ENCODE data around the gene KRT86.
"Not testable (repeated sequence)": the region's sequence is repeated elsewhere in the genome, so short reads cannot be mapped to it uniquely, and the experiment has no call there.

Gene KRT86

DNA sequence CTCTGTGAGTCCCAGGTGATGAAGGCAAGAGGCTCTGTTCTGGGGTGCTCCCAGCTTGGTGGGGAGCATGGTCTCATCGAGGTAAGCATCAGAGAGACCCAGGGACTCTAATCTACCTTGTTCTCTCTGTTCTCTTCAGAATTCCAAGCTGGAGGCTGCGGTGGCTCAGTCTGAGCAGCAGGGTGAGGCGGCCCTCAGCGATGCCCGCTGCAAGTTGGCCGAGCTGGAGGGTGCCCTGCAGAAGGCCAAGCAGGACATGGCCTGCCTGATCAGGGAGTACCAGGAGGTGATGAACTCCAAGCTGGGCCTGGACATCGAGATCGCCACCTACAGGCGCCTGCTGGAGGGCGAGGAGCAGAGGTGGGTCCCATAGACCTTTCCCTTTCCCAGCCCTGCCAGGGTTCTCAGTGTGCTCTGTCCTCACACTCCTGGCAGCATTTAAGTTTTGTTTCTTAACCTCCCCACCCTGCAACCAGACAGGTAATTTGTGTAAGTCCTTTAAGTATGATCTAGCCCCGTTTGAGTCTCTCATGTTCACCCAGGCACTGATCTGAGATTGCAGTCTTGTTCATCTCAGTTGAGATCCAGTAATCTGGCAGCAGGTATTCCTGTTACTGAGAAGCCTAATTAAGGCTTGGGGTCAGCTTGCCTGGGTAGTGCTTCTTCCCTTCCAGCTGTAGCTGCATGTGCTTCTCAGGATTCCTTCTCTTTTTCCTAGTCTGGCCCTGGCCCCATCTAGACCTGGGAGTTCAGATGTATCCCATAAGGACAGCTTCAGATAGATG, 31.7 kb downstream of the KRT86 start:
- Histone ChIP-seq H3K4me3 (ENCODE audit: low read length) (no peak overlapping the region), H3K4me1 (ENCODE audit: control insufficient read depth, insufficient read depth, low read length) (peaks cover 5% of the 10 kb centered on the region), H3K9ac (ENCODE audit: low read length) (no peak overlapping the region), H3K36me3 (ENCODE audit: control insufficient read depth, insufficient read depth, low read length, severe bottlenecking) (no peaks in the 10 kb centered on the region), H3K27me3 (replicated peaks; ENCODE audit: control insufficient read depth, insufficient read depth, low read length) (peaks cover 42% of the 10 kb centered on the region), H3K9me3 (ENCODE audit: control insufficient read depth, low read length) (no peaks in the 10 kb centered on the region)
- DNase-seq (ENCODE audit: low read depth) = no peak

DNA sequence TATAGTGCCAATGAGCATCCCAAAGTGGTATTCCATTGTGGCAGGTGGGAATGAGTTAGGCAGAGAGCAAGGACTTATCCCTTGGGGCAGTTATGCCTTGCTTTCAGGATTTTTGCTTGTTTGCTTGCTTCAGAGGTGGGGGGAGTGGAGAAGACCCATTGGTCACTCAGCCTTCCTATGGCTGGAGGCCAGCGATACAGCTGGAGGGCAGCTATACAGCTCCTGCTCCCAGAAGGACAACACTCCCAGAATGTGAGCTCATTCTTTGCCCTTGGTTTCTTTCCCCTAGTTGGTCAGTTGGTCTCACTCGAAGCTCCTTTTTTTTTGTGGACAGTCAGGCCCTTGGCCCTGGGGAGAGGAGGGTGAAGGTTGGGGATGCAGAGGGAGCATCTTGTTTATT, 32.3 kb downstream of the KRT86 start:
- H3K36me3 ChIP-seq (ENCODE audit: control insufficient read depth, insufficient read depth, low read length, severe bottlenecking) = no peaks in the 10 kb centered on the region
- H3K4me1 ChIP-seq (ENCODE audit: control insufficient read depth, insufficient read depth, low read length) = peaks cover 5% of the 10 kb centered on the region
- H3K4me3 ChIP-seq (ENCODE audit: low read length) = no peak overlapping the region
- no peak overlapping the region for H3K9ac ChIP-seq (ENCODE audit: low read length)
- DNase-seq (ENCODE audit: low read depth) = no peak
- H3K27me3 ChIP-seq (replicated peaks; ENCODE audit: control insufficient read depth, insufficient read depth, low read length) = peaks cover 42% of the 10 kb centered on the region
- no peaks in the 10 kb centered on the region for H3K9me3 ChIP-seq (ENCODE audit: control insufficient read depth, low read length)

DNA sequence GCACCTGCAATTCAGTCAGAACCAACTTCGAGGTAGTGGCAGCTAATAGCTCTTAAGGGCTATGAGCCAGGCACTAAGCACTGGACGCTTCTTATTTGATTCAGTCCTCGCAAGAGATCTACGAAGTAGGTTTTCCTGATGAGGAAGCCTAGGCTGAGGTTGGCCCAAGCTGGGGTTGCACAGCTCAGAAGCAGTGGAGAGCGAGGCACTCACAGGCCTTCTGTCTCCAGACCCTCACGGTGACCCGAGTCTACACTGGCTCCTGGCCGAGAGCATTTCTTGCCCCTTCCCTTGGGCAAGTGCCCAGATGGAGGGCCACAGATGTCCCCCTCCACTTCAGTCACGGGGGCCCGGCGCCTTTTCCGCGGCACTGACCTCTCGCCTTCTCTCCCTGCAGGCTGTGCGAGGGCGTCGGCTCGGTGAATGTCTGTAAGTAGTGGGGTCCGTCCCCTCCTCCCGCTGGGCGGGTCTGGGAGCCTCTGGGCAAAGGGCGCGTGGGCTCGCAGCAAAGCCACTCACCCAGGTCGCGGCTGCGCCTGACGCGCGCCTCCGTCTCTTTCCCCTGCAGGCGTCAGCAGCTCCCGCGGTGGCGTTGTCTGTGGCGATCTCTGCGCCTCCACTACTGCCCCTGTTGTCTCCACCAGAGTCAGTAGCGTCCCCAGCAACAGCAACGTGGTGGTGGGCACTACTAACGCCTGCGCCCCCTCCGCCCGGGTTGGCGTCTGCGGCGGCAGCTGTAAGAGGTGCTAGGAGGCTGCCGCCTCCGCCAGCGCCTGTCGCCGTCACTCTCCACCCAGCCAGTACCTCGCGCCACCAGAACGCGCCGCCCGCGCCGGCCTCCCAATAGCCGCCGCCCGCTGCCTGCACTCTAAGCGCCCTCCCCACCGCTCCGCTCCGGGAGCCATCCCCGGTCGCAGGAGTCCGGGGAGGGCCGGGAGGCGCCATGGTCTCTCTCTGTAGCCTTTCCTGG, 33.7 kb downstream of the KRT86 start:
- H3K27me3 ChIP-seq (replicated peaks; ENCODE audit: control insufficient read depth, insufficient read depth, low read length) = peaks cover 56% of the 10 kb centered on the region

DNA sequence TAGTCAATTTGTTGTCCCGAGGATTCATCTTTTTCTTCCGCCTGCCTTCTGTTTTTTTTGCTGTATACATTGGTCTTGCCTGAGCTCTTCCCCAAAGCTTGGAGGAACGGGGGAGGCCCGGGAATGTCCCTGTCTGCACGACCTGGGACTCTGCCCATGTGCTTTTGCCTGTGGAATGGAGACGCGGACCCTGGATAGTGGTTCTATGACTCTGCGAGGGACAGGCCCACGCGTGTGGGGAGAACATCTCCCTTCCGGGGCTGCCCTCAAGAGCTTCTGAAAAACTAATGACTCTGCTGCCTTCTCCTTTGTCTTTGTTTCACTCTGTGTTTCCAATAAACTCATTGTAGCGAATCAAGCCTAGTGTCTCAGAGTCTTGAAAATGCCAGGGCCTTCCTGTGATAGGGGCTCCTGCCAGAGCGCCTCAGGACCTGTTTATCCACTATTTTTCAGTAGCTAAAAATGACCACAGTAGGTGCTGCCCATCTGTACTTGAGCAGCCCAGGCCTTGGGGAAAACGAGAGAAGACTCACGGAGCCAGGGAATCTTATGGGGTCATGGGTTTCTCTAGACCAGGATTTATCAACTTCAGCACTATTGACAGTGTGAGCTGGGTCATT, 34.5 kb downstream of the KRT86 start:
- Histone ChIP-seq H3K4me1 (ENCODE audit: control insufficient read depth, insufficient read depth, low read length) (peaks cover 5% of the 10 kb centered on the region), H3K9me3 (ENCODE audit: control insufficient read depth, low read length) (no peaks in the 10 kb centered on the region), H3K4me3 (ENCODE audit: low read length) (peak overlapping the region; percentile 79), H3K27me3 (replicated peaks; ENCODE audit: control insufficient read depth, insufficient read depth, low read length) (peaks cover 60% of the 10 kb centered on the region), H3K36me3 (ENCODE audit: control insufficient read depth, insufficient read depth, low read length, severe bottlenecking) (no peaks in the 10 kb centered on the region), H3K9ac (ENCODE audit: low read length) (peak overlapping the region; percentile 59)
- no peak for DNase-seq (ENCODE audit: low read depth)

More for the DNA sequence above, 33.7 kb downstream of the KRT86 start:
- H3K9me3 ChIP-seq (ENCODE audit: control insufficient read depth, low read length) = no peaks in the 10 kb centered on the region
- H3K9ac ChIP-seq (ENCODE audit: low read length) = peak overlapping the region; percentile 59
- H3K36me3 ChIP-seq (ENCODE audit: control insufficient read depth, insufficient read depth, low read length, severe bottlenecking) = no peaks in the 10 kb centered on the region
- peak overlapping the region; percentile 79 for H3K4me3 ChIP-seq (ENCODE audit: low read length)
- peak; percentile 81 for DNase-seq (ENCODE audit: low read depth)
- H3K4me1 ChIP-seq (ENCODE audit: control insufficient read depth, insufficient read depth, low read length) = peaks cover 5% of the 10 kb centered on the region

DNA sequence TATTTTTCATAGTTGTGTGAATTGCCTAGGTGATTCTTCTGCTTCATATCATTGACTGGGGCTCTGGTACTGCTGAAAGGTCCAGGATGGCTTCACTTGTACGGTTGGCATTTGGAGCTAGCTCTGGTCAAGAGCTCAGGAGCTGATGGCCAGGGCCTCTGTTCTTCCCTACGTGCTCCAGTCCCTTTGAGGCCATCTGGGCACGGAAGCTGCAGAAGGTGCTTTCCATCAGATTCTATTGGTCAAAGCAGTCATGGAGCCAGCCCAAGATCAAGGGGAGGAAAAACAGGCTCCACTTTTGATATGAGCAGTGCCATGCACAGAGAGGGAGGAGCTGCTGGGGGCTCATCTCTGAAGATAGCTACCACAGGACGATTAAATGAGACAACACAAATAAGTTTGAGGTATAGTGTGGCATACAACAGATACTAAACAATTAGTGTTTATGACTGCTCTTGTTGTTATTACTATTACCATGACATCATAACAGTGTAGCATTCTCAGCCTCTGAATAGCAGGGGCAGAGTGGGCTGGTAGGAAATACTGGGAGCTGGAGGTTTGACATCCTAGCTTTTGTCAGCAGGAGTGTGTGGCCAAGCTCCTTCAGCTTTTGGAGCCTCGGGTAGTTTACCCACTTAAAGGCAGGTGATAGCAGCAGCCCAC, 36.3 kb downstream of the KRT86 start:
- H3K4me1 ChIP-seq (ENCODE audit: control insufficient read depth, insufficient read depth, low read length) = peaks cover 5% of the 10 kb centered on the region
- DNase-seq (ENCODE audit: low read depth) = no peak
- no peaks in the 10 kb centered on the region for H3K36me3 ChIP-seq (ENCODE audit: control insufficient read depth, insufficient read depth, low read length, severe bottlenecking)
- no peak overlapping the region for H3K9ac ChIP-seq (ENCODE audit: low read length)
- no peak overlapping the region for H3K4me3 ChIP-seq (ENCODE audit: low read length)
- H3K9me3 ChIP-seq (ENCODE audit: control insufficient read depth, low read length) = no peaks in the 10 kb centered on the region
- H3K27me3 ChIP-seq (replicated peaks; ENCODE audit: control insufficient read depth, insufficient read depth, low read length) = peaks cover 77% of the 10 kb centered on the region

DNA sequence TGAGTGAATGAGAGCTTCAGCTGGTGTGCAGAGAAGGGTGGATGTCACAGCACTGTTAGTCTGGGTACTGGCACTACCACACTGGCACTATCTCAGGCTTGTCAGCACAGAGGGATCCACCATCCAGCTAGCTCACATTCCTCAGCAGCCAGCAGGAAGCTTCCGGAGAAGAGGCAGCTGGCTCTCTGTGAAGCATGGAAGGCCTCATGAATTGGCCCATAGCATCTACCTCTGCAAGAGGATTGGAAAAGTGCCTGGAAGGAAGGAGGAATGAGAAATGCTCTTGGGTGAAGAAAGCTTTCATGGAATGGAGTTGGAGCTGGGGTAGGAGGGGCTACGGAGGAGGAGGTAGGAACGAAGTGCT, 36.8 kb downstream of the KRT86 start:
- H3K27me3 ChIP-seq (replicated peaks; ENCODE audit: control insufficient read depth, insufficient read depth, low read length) = peaks cover 77% of the 10 kb centered on the region

DNA sequence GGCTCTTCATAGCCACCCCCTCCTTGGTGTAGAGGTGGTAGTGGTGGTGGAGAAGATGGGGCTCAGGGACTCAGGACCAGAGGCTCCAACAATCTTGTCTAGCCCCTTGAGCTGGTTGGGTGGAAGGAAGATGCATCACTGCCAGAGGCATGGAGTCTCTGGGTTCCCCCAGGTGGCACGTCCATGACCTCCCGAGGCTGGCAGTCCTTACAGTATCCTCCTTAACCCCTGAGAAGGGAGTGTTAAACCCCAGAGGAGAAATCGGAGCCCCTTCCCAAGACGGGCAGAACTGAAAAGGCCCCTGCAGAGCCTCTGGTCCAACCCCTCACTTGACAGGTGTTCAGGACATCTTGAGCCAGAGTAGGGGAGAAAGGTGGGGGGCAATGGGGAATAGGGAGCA, 37.6 kb downstream of the KRT86 start:
- Histone ChIP-seq H3K4me3 (ENCODE audit: low read length) (no peak overlapping the region), H3K9ac (ENCODE audit: low read length) (no peak overlapping the region), H3K27me3 (replicated peaks; ENCODE audit: control insufficient read depth, insufficient read depth, low read length) (peaks cover 77% of the 10 kb centered on the region), H3K4me1 (ENCODE audit: control insufficient read depth, insufficient read depth, low read length) (peaks cover 5% of the 10 kb centered on the region), H3K9me3 (ENCODE audit: control insufficient read depth, low read length) (no peaks in the 10 kb centered on the region), H3K36me3 (ENCODE audit: control insufficient read depth, insufficient read depth, low read length, severe bottlenecking) (no peaks in the 10 kb centered on the region)
- no peak for DNase-seq (ENCODE audit: low read depth)

More for the DNA sequence above, 36.8 kb downstream of the KRT86 start:
- Histone ChIP-seq H3K4me1 (ENCODE audit: control insufficient read depth, insufficient read depth, low read length) (peaks cover 5% of the 10 kb centered on the region), H3K9me3 (ENCODE audit: control insufficient read depth, low read length) (no peaks in the 10 kb centered on the region), H3K9ac (ENCODE audit: low read length) (no peak overlapping the region), H3K4me3 (ENCODE audit: low read length) (no peak overlapping the region), H3K36me3 (ENCODE audit: control insufficient read depth, insufficient read depth, low read length, severe bottlenecking) (no peaks in the 10 kb centered on the region)
- no peak for DNase-seq (ENCODE audit: low read depth)

DNA sequence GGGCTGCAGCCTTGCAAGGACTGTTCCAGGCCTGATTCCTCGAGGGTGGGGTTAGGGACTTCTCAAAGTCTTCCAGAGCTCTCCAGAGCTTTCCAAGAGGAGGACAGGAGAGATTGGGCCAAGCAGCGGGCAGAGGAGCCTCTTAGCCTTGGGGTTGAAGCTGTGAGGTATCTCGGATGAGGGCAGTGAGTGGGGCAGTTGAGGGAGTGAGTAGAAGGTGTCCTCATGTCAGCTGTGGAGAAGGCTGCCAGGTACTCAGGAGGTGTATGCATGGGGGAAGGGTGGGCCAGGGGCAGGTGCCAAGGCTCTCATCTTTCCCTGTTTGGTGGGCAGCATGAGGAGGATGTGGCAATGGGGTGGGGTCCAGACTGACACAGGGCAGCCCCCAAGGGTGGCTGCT, 39.0 kb downstream of the KRT86 start:
- peaks cover 5% of the 10 kb centered on the region for H3K4me1 ChIP-seq (ENCODE audit: control insufficient read depth, insufficient read depth, low read length)
- no peak overlapping the region for H3K4me3 ChIP-seq (ENCODE audit: low read length)
- peaks cover 80% of the 10 kb centered on the region for H3K27me3 ChIP-seq (replicated peaks; ENCODE audit: control insufficient read depth, insufficient read depth, low read length)
- H3K36me3 ChIP-seq (ENCODE audit: control insufficient read depth, insufficient read depth, low read length, severe bottlenecking) = no peaks in the 10 kb centered on the region
- no peak for DNase-seq (ENCODE audit: low read depth)
- no peak overlapping the region for H3K9ac ChIP-seq (ENCODE audit: low read length)
- no peaks in the 10 kb centered on the region for H3K9me3 ChIP-seq (ENCODE audit: control insufficient read depth, low read length)

DNA sequence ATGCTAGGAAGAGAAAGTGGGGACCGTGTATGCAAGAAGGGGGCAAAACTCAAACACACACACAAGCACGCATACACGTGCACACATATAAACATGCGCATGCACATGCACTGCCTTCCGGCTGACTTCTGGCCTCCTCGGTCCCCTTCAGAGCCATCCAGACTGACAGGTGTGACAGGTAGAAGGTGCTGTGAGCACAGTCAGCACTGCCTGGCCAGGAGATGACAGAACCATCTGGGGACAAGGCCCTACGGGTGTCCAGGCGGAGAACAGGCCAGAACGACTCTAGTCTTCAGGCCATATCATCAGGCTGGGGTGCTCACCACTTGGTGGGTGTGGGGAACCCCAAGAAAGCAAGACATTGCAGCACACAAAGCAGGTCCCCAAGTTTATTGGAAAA, 39.5 kb downstream of the KRT86 start:
- H3K9ac ChIP-seq (ENCODE audit: low read length) = no peak overlapping the region
- peaks cover 1% of the 10 kb centered on the region for H3K4me1 ChIP-seq (ENCODE audit: control insufficient read depth, insufficient read depth, low read length)
- peaks cover 83% of the 10 kb centered on the region for H3K27me3 ChIP-seq (replicated peaks; ENCODE audit: control insufficient read depth, insufficient read depth, low read length)
- DNase-seq (ENCODE audit: low read depth) = no peak
- H3K9me3 ChIP-seq (ENCODE audit: control insufficient read depth, low read length) = no peaks in the 10 kb centered on the region
- no peak overlapping the region for H3K4me3 ChIP-seq (ENCODE audit: low read length)
- no peaks in the 10 kb centered on the region for H3K36me3 ChIP-seq (ENCODE audit: control insufficient read depth, insufficient read depth, low read length, severe bottlenecking)

DNA sequence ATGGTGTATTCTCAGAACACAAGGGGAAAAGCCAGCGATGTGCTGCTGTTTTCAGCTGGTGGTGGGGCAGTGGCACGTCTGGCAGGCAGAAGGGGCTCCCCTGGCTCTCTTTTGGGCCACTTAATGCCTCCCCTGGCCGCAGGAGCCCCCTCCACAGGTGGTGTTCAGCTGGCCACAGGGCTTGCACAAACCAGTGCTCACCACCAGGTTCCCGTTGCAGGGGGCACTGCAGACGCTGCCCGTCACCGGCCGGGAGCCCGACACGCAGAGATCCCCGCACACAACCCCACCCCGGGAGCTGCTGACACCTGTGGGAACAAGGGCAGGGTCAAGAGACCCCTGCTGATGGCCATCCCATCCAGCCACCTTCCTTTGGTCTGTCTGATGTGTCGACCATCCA, 40.1 kb downstream of the KRT86 start:
- Histone ChIP-seq H3K9ac (ENCODE audit: low read length) (no peak overlapping the region), H3K36me3 (ENCODE audit: control insufficient read depth, insufficient read depth, low read length, severe bottlenecking) (no peaks in the 10 kb centered on the region), H3K4me1 (ENCODE audit: control insufficient read depth, insufficient read depth, low read length) (no peaks in the 10 kb centered on the region), H3K4me3 (ENCODE audit: low read length) (no peak overlapping the region), H3K9me3 (ENCODE audit: control insufficient read depth, low read length) (no peaks in the 10 kb centered on the region), H3K27me3 (replicated peaks; ENCODE audit: control insufficient read depth, insufficient read depth, low read length) (peaks cover 83% of the 10 kb centered on the region)
- no peak for DNase-seq (ENCODE audit: low read depth)

DNA sequence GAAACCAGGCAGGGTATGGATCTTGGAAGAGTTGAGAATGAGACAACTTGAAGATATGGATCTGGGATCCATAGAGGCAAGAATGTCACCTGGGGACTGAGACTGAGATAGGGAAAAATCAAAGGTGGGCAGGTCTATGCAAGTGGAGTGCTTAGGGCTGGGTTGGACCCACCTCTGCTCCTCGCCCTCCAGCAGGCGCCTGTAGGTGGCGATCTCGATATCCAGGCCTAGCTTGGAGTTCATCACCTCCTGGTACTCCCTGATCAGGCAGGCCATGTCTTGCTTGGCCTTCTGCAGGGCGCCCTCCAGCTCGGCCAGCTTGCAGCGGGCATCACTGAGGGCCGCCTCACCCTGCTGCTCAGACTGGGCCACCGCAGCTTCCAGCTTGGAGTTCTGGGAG, 41.3 kb downstream of the KRT86 start:
- not testable (repeated sequence) for H3K9ac ChIP-seq (ENCODE audit: low read length); DNase-seq (ENCODE audit: low read depth); H3K36me3 ChIP-seq (ENCODE audit: control insufficient read depth, insufficient read depth, low read length, severe bottlenecking); H3K4me1 ChIP-seq (ENCODE audit: control insufficient read depth, insufficient read depth, low read length); H3K9me3 ChIP-seq (ENCODE audit: control insufficient read depth, low read length); H3K4me3 ChIP-seq (ENCODE audit: low read length)
- peaks cover 89% of the 10 kb centered on the region for H3K27me3 ChIP-seq (replicated peaks; ENCODE audit: control insufficient read depth, insufficient read depth, low read length)
